A673 (cell line): ENCODE results near the gene B3GLCT.

Experiments
- EZH2 ChIP-seq: fragments of 200-600 bp; sonication (generic); IDR thresholded peaks from 2 replicates; pipeline ENCODE4 v1.6.1; 2017; ENCODE audit warnings: borderline replicate concordance, low read depth, mild to moderate bottlenecking, mixed read lengths, antibody characterized with exemption, low read length; ENCODE audit not compliant: poor library complexity, severe bottlenecking
- TF ChIP-seq, protein P1 (sequence below): fragments of 300-800, 200-600 bp; sonication (generic); conservative IDR thresholded peaks from 2 replicates; pipeline ENCODE4 v1.5.1; 2017; ENCODE audit warnings: low read depth, mild to moderate bottlenecking, antibody characterized with exemption, low read length, moderate library complexity, mixed read lengths

DNA sequence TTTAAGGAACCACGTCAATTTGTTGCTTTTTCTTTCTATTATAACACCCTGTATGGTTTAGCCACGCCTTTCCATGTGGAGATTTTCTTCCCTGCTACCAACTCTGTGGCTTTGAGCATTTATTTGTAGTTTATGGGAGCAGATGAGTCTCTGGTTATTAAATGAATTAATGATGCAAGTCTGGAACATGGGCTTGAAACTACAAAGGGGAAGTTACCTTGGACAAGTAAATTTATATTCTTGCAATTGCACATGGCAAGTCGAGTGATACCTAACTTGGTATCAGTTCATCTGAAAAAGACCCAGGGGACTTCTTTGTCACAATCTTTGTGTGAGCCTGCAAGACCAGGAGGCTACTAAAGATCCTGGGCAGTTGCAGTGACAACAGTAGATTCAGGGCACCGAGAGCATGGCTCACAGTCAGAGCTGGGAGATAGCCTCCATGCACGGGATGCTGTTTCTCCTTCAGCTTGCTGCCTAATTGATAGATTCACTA lies 24.4 kb downstream of the B3GLCT start:
- TF ChIP-seq, protein P1, sequence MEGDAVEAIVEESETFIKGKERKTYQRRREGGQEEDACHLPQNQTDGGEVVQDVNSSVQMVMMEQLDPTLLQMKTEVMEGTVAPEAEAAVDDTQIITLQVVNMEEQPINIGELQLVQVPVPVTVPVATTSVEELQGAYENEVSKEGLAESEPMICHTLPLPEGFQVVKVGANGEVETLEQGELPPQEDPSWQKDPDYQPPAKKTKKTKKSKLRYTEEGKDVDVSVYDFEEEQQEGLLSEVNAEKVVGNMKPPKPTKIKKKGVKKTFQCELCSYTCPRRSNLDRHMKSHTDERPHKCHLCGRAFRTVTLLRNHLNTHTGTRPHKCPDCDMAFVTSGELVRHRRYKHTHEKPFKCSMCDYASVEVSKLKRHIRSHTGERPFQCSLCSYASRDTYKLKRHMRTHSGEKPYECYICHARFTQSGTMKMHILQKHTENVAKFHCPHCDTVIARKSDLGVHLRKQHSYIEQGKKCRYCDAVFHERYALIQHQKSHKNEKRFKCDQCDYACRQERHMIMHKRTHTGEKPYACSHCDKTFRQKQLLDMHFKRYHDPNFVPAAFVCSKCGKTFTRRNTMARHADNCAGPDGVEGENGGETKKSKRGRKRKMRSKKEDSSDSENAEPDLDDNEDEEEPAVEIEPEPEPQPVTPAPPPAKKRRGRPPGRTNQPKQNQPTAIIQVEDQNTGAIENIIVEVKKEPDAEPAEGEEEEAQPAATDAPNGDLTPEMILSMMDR: no peak
- no peak for TF ChIP-seq EZH2
